PC-9 (cell line): Measurements from ENCODE around the gene RALGPS1. TPM values are rescaled to one million over a fixed set of nuclear protein-coding genes. Genes with fewer than 3 reads are reported as not detected.

Experiments used
- BruUV-seq: library from RNA; stranded (reverse); fragments of 400-500 nt; replicated peaks from 2 replicates; lab custom pipeline; 2021; lab: Mats Ljungman, UMichigan
- CTCF ChIA-PET: fragments of 300-600 bp; sonication (Branson Sonifier 250); formaldehyde crosslinking; loops from one replicate; lab custom pipeline; 2022; ENCODE audit warnings: antibody characterized with exemption; lab: Charles Lee
- POLR2A ChIA-PET: fragments of 300-600 bp; sonication (Branson Sonifier 250); formaldehyde crosslinking; loops from one replicate; lab custom pipeline; 2022; ENCODE audit warnings: antibody characterized with exemption; ENCODE audit not compliant: unreplicated experiment; lab: Charles Lee
- DNase-seq, 2 experiments: peaks; one replicate each; pipeline versions ENCODE4 v3.0.0 to v3.0.0-alpha.2; 2015 to 2022; ENCODE audit warnings: mixed read lengths in 1 of 2
- H2AFZ ChIP-seq: fragments of 200-600 bp; sonication (generic); 2 replicates; pipeline ENCODE4 v1.8.1; 2017; ENCODE audit warnings: antibody characterized with exemption
- H3F3A ChIP-seq: fragments of 200-600 bp; sonication (generic); 2 replicates; pipeline ENCODE4 v1.8.1; 2017; ENCODE audit warnings: antibody characterized with exemption, mild to moderate bottlenecking, low read depth; ENCODE audit not compliant: insufficient read depth
- H3K27ac ChIP-seq: fragments of 200-600 bp; sonication (generic); 2 replicates; pipeline ENCODE4 v1.6.1; 2016; ENCODE audit warnings: mixed run types
- H3K27me3 ChIP-seq: fragments of 200-600 bp; sonication (generic); 2 replicates; pipeline ENCODE4 v1.6.1; 2016; ENCODE audit warnings: low read depth, mixed run types; ENCODE audit not compliant: insufficient read depth
- H3K36me3 ChIP-seq: fragments of 200-600 bp; sonication (generic); 2 replicates; pipeline ENCODE4 v1.6.1; 2016; ENCODE audit warnings: low read depth, mixed run types
- H3K4me1 ChIP-seq: fragments of 200-600 bp; sonication (generic); replicated peaks from 2 replicates; pipeline ENCODE4 v1.6.1; 2016; ENCODE audit warnings: mixed run types; ENCODE audit not compliant: insufficient read depth
- H3K4me2 ChIP-seq: fragments of 200-600 bp; sonication (generic); 2 replicates; pipeline ENCODE4 v1.6.1; 2017; ENCODE audit warnings: mixed run types
- H3K4me3 ChIP-seq: fragments of 200-600 bp; sonication (generic); 2 replicates; pipeline ENCODE4 v1.6.1; 2016; ENCODE audit warnings: mixed run types
- H3K79me2 ChIP-seq: fragments of 200-600 bp; sonication (generic); 2 replicates; pipeline ENCODE4 v1.6.1; 2017; ENCODE audit warnings: low read depth, mixed run types
- H3K9me2 ChIP-seq: fragments of 200-600 bp; sonication (generic); 2 replicates; pipeline ENCODE4 v1.8.1; 2017; ENCODE audit warnings: mild to moderate bottlenecking; ENCODE audit not compliant: insufficient read depth
- H3K9me3 ChIP-seq: fragments of 200-600 bp; sonication (generic); 2 replicates; pipeline ENCODE4 v1.8.1; 2016; ENCODE audit warnings: low read depth; ENCODE audit not compliant: insufficient read depth
- H4K20me1 ChIP-seq: fragments of 200-600 bp; sonication (generic); 2 replicates; pipeline ENCODE4 v1.8.1; 2017; ENCODE audit not compliant: insufficient read depth
- CTCF ChIP-seq: fragments of 200-600 bp; sonication (generic); conservative IDR thresholded peaks from 2 replicates; pipeline ENCODE4 v1.6.1; 2017; ENCODE audit warnings: mixed run types, antibody characterized with exemption, mild to moderate bottlenecking, moderate library complexity
- EZH2 ChIP-seq: fragments of 200-600 bp; sonication (generic); IDR thresholded peaks from 2 replicates; pipeline ENCODE4 v1.8.0; 2017; ENCODE audit warnings: antibody characterized with exemption, low read depth
- intact Hi-C: fragments of 100-400 bp; cut with micrococcal nuclease; formaldehyde crosslinking; loops from one replicate; pipeline ENCODE4 v1.10.0; 2022; ENCODE audit not compliant: unreplicated experiment
- total RNA-seq: library from RNA; stranded (reverse); gene quantifications from 2 replicates; pipeline ENCODE4 v1.2.3, GENCODE V29; 2021

The RALGPS1 gene
- total RNA-seq, 1 experiment from 2014 or later = 23.3 TPM

GRCh38 chr9:127264462-127265219, 350.1 kb downstream of the RALGPS1 start, which contains the start of gene GARNL3:
Gene GARNL3 (plus strand): TSS chr9:127264774. CDS start chr9:127264878, 104 bp downstream.
- TF ChIP-seq EZH2 (no peak), CTCF (no peak)
- no peak within 1 kb of the TSS for H2AFZ ChIP-seq
- no peak within 1 kb of the TSS for H3K27ac ChIP-seq
- no peaks in the 10 kb centered on the region for H3K79me2 ChIP-seq
- no TSS peak for BruUV-seq
- no peak within 1 kb of the TSS for H3K4me3 ChIP-seq
- H4K20me1 ChIP-seq = no peaks in the 10 kb centered on the region
- no peaks in the 10 kb centered on the region for H3K36me3 ChIP-seq
- CTCF ChIA-PET = no interaction called here
- no peaks in the 10 kb centered on the region for H3K27me3 ChIP-seq
- DNase-seq = no peak
- H3K9me3 ChIP-seq = no peaks in the 10 kb centered on the region
- no peaks in the 10 kb centered on the region for H3F3A ChIP-seq
- no peaks in the 10 kb centered on the region for H3K4me1 ChIP-seq
- POLR2A ChIA-PET = no interaction called here
- no peaks in the 10 kb centered on the region; the same call in 1 of the 2 replicates for H3K9me2 ChIP-seq
- intact Hi-C loops = no loop called here
- no peak within 1 kb of the TSS for H3K4me2 ChIP-seq

- ChIA-PET POLR2A (interaction anchor here (0.6 to 0.7 kb wide), 2 partner anchors 12 to 23 kb away, joined by 3 to 5 read pairs; no protein-coding TSS in a partner anchor), CTCF (no interaction called here)
- H3F3A ChIP-seq = no peaks in the 10 kb centered on the region
- H4K20me1 ChIP-seq = no peaks in the 10 kb centered on the region
- DNase-seq = no peak
- H3K27me3 ChIP-seq = no peaks in the 10 kb centered on the region
- no peak overlapping the region for H3K4me2 ChIP-seq
- intact Hi-C loops = no loop called here
- H3K27ac ChIP-seq = no peak overlapping the region
- no peaks in the 10 kb centered on the region for H3K4me1 ChIP-seq
- no peak overlapping the region for H3K4me3 ChIP-seq
- H3K36me3 ChIP-seq = no peaks in the 10 kb centered on the region
- H3K9me2 ChIP-seq = no peaks in the 10 kb centered on the region
- TF ChIP-seq EZH2 (no peak), CTCF (no peak)
- H3K79me2 ChIP-seq = no peaks in the 10 kb centered on the region
- no peaks in the 10 kb centered on the region for H3K9me3 ChIP-seq
- no TSS peak for BruUV-seq
- H2AFZ ChIP-seq = no peak overlapping the region
These were observed 353.4 kb downstream of the RALGPS1 start for GRCh38 chr9:127267793-127268525.

- Histone ChIP-seq H3K27me3 (no peaks in the 10 kb centered on the region), H3K4me1 (no peaks in the 10 kb centered on the region), H3K4me2 (no peak overlapping the region), H3K9me2 (no peaks in the 10 kb centered on the region), H3K9me3 (no peaks in the 10 kb centered on the region), H3K36me3 (no peaks in the 10 kb centered on the region), H3F3A (no peaks in the 10 kb centered on the region), H3K79me2 (no peaks in the 10 kb centered on the region), H3K4me3 (no peak overlapping the region), H2AFZ (no peak overlapping the region), H4K20me1 (no peaks in the 10 kb centered on the region), H3K27ac (no peak overlapping the region)
- intact Hi-C loops = no loop called here
- no peak for DNase-seq
- TF ChIP-seq EZH2 (no peak), CTCF (no peak)
- BruUV-seq = no TSS peak
- ChIA-PET POLR2A (no interaction called here), CTCF (no interaction called here)
These were observed 354.9 kb downstream of the RALGPS1 start for GRCh38 chr9:127269449-127269848.

Other genes with a start within 250 kb of the RALGPS1 start
- gene ZBTB43, start 109.7 kb upstream of the RALGPS1 start, total RNA-seq = 12.1 and 18.4 TPM in 2 replicates
- gene ZBTB34, start 54.1 kb upstream of the RALGPS1 start, total RNA-seq = 8.2 and 9.0 TPM in 2 replicates
- gene ANGPTL2, start 207.9 kb downstream of the RALGPS1 start, total RNA-seq = 0.13 TPM in 1 of 2 replicates, not detected in the other